Neural cell (in vitro differentiated cells): ENCODE results near the gene ZNF407. TPM values are rescaled to one million over a fixed set of nuclear protein-coding genes. Genes with fewer than 3 reads are reported as not detected.

ENCODE experiments used
- H2AFZ ChIP-seq: fragments of 200-600, 300-800 bp; sonication (generic), shearing (Covaris generic); 2 replicates; pipeline ENCODE4 v1.6.0; 2014; ENCODE audit warnings: low read depth, mild to moderate bottlenecking, antibody characterized with exemption, low read length, moderate library complexity
- H3F3A ChIP-seq: fragments of 200-600 bp; shearing (Covaris generic); 2 replicates; pipeline ENCODE4 v1.6.1; 2016; ENCODE audit warnings: mild to moderate bottlenecking, moderate library complexity, mixed read lengths, antibody characterized with exemption, low read length; ENCODE audit not compliant: insufficient read depth, poor library complexity, severe bottlenecking
- H3K27ac ChIP-seq: fragments of 200-600, 300-800 bp; sonication (generic), shearing (Covaris generic); 2 replicates; pipeline ENCODE4 v1.5.1; 2014; ENCODE audit warnings: mild to moderate bottlenecking, low read length, moderate library complexity
- H3K27me3 ChIP-seq: fragments of 300-800, 200-600 bp; sonication (generic), shearing (Covaris generic); 2 replicates; pipeline ENCODE4 v1.6.0; 2014; ENCODE audit warnings: mild to moderate bottlenecking, low read depth, low read length, moderate library complexity; ENCODE audit not compliant: insufficient read depth
- H3K36me3 ChIP-seq: fragments of 300-800, 200-600 bp; sonication (generic), shearing (Covaris generic); 2 replicates; pipeline ENCODE4 v1.5.1; 2014; ENCODE audit warnings: mild to moderate bottlenecking, antibody characterized with exemption, low read length, moderate library complexity; ENCODE audit not compliant: insufficient read depth
- H3K4me2 ChIP-seq: fragments of 300-800, 200-600 bp; sonication (generic), shearing (Covaris generic); 2 replicates; pipeline ENCODE4 v1.6.0; 2014; ENCODE audit warnings: mild to moderate bottlenecking, low read length
- H3K4me3 ChIP-seq: fragments of 300-800, 200-600 bp; sonication (generic), shearing (Covaris generic); 2 replicates; pipeline ENCODE4 v1.5.1; 2014; ENCODE audit warnings: mild to moderate bottlenecking, low read length, moderate library complexity
- H3K79me2 ChIP-seq: fragments of 200-600 bp; shearing (Covaris generic); replicated peaks from 2 replicates; pipeline ENCODE4 v1.6.0; 2014; ENCODE audit warnings: mild to moderate bottlenecking, low read length, moderate library complexity; ENCODE audit not compliant: insufficient read depth
- H3K9ac ChIP-seq: fragments of 300-800, 200-600 bp; sonication (generic), shearing (Covaris generic); 2 replicates; pipeline ENCODE4 v1.6.1; 2016; ENCODE audit warnings: mild to moderate bottlenecking, low read length, mixed read lengths
- H3K9me2 ChIP-seq: fragments of 200-600 bp; shearing (Covaris generic); 2 replicates; pipeline ENCODE4 v1.6.1; 2016; ENCODE audit warnings: mild to moderate bottlenecking, low read length, mixed read lengths; ENCODE audit not compliant: insufficient read depth
- H3K9me3 ChIP-seq: fragments of 200-600, 300-800 bp; sonication (generic), shearing (Covaris generic); 2 replicates; pipeline ENCODE4 v1.6.1; 2016; ENCODE audit warnings: mild to moderate bottlenecking, mixed run types, low read length, moderate library complexity, mixed read lengths
- H4K20me1 ChIP-seq: fragments of 200-600 bp; shearing (Covaris generic); 2 replicates; pipeline ENCODE4 v1.6.1; 2016; ENCODE audit warnings: mild to moderate bottlenecking, mixed run types; ENCODE audit not compliant: insufficient read depth
- EP300 ChIP-seq: fragments of 450-650 bp; conservative IDR thresholded peaks from 2 replicates; pipeline ENCODE4 v1.6.1; 2014; ENCODE audit warnings: antibody characterized with exemption, mild to moderate bottlenecking, moderate library complexity; ENCODE audit not compliant: poor library complexity, severe bottlenecking
- EZH2 ChIP-seq: fragments of 200-600, 300-800 bp; shearing (Covaris generic), sonication (generic); IDR thresholded peaks from 2 replicates; pipeline ENCODE4 v1.6.1; 2014; ENCODE audit warnings: antibody characterized with exemption, low read length, borderline replicate concordance, mild to moderate bottlenecking; ENCODE audit not compliant: insufficient read depth, poor library complexity, severe bottlenecking
- MXI1 ChIP-seq: fragments of 450-650 bp; conservative IDR thresholded peaks from 2 replicates; pipeline ENCODE4 v1.6.1; 2014; ENCODE audit warnings: antibody characterized with exemption, mild to moderate bottlenecking; ENCODE audit not compliant: poor library complexity, severe bottlenecking
- POLR2AphosphoS5 ChIP-seq: IDR thresholded peaks from 2 replicates; pipeline ENCODE4 v1.6.1; 2012
- RAD21 ChIP-seq: fragments of 450-650 bp; conservative IDR thresholded peaks from 2 replicates; pipeline ENCODE4 v1.6.1; 2014; ENCODE audit warnings: antibody characterized with exemption, mild to moderate bottlenecking, moderate library complexity
- SMC3 ChIP-seq: fragments of 450-650 bp; conservative IDR thresholded peaks from 2 replicates; pipeline ENCODE4 v1.6.1; 2014; ENCODE audit warnings: antibody characterized with exemption, mild to moderate bottlenecking, moderate library complexity; ENCODE audit not compliant: poor library complexity
- TAF1 ChIP-seq: IDR thresholded peaks from 2 replicates; pipeline ENCODE4 v1.6.1; 2012; ENCODE audit warnings: low read depth
- polyA plus RNA-seq: library from polyadenylated mRNA; depleted of rRNA; stranded (reverse); fragments of >200 nt; gene quantifications from 2 replicates; pipeline ENCODE4 v1.2.3, GENCODE V29; 2014
- TF ChIP-seq, protein P1 (sequence below): IDR thresholded peaks from 2 replicates; pipeline ENCODE4 v1.6.1; 2012; ENCODE audit warnings: borderline replicate concordance
- TF ChIP-seq, protein P2 (sequence below): fragments of 450-650 bp; IDR thresholded peaks from 2 replicates; pipeline ENCODE4 v1.5.1; 2014; ENCODE audit warnings: antibody characterized with exemption, mild to moderate bottlenecking, moderate library complexity; ENCODE audit not compliant: poor library complexity, severe bottlenecking

The ZNF407 gene
- polyA plus RNA-seq, 1 donor from 2014 or later, result 2.9 TPM

DNA sequence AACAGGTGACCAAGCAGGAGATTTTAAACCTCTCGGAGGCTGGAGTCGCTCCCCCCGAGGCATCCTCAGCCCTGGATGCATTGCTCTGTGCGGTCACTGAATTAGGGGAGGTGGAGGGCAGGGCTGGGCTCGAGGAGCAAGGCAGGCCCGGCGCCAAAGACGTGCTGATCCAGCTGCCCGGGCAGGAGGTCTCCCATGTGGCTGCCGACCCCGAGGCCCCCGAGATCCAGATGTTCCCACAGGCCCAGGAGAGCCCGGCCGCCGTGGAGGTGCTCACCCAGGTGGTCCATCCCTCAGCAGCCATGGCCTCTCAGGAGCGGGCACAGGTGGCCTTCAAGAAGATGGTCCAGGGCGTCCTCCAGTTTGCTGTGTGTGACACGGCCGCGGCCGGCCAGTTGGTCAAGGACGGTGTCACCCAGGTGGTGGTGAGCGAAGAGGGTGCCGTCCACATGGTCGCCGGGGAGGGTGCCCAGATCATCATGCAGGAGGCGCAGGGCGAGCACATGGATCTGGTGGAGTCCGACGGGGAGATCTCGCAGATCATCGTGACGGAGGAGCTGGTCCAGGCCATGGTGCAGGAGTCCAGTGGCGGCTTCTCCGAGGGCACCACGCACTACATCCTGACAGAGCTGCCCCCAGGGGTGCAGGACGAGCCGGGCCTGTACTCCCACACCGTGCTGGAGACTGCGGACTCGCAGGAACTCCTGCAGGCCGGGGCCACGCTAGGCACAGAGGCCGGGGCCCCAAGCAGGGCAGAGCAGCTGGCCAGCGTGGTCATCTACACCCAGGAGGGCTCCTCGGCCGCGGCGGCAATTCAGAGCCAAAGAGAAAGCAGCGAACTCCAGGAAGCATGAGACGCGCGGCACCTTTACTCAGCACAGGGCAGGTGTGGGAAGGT, 466.2 kb downstream of the ZNF407 start:
- no peak overlapping the region for H3K4me3 ChIP-seq

DNA sequence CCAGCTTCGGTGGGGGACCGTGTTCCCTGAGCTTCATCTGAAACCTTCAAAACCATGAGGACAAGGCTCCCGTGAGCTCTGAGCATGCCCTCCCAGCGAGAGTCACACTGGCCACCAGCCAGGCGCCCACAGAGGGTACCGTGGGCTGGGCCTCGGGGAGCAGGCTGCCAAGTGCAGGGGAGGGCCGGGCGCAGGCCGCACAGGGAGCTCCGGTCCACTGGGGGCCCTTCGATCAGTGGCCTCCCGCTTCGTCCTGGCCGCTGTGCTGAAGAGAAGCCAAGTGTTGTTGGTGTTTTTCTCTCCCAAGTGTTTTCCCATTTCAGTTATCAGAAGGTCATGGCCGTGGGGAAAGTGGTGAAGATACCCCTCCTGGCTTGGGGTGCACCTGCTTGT, 466.8 kb downstream of the ZNF407 start:
- Histone ChIP-seq H3K9me2 (no peaks in the 10 kb centered on the region), H4K20me1 (no peaks in the 10 kb centered on the region), H2AFZ (no peak overlapping the region), H3K27me3 (no peaks in the 10 kb centered on the region), H3K4me2 (no peak overlapping the region), H3K9ac (no peak overlapping the region), H3K79me2 (no peaks in the 10 kb centered on the region), H3F3A (no peaks in the 10 kb centered on the region), H3K9me3 (no peaks in the 10 kb centered on the region), H3K36me3 (no peaks in the 10 kb centered on the region), H3K27ac (no peak overlapping the region), H3K4me3 (no peak overlapping the region)
- TF ChIP-seq RAD21 (no peak), TAF1 (no peak), EZH2 (no peak), SMC3 (no peak), MXI1 (no peak), POLR2AphosphoS5 (no peak), EP300 (no peak)
- TF ChIP-seq, protein P1, sequence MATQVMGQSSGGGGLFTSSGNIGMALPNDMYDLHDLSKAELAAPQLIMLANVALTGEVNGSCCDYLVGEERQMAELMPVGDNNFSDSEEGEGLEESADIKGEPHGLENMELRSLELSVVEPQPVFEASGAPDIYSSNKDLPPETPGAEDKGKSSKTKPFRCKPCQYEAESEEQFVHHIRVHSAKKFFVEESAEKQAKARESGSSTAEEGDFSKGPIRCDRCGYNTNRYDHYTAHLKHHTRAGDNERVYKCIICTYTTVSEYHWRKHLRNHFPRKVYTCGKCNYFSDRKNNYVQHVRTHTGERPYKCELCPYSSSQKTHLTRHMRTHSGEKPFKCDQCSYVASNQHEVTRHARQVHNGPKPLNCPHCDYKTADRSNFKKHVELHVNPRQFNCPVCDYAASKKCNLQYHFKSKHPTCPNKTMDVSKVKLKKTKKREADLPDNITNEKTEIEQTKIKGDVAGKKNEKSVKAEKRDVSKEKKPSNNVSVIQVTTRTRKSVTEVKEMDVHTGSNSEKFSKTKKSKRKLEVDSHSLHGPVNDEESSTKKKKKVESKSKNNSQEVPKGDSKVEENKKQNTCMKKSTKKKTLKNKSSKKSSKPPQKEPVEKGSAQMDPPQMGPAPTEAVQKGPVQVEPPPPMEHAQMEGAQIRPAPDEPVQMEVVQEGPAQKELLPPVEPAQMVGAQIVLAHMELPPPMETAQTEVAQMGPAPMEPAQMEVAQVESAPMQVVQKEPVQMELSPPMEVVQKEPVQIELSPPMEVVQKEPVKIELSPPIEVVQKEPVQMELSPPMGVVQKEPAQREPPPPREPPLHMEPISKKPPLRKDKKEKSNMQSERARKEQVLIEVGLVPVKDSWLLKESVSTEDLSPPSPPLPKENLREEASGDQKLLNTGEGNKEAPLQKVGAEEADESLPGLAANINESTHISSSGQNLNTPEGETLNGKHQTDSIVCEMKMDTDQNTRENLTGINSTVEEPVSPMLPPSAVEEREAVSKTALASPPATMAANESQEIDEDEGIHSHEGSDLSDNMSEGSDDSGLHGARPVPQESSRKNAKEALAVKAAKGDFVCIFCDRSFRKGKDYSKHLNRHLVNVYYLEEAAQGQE, result no peak
- TF ChIP-seq, protein P2, sequence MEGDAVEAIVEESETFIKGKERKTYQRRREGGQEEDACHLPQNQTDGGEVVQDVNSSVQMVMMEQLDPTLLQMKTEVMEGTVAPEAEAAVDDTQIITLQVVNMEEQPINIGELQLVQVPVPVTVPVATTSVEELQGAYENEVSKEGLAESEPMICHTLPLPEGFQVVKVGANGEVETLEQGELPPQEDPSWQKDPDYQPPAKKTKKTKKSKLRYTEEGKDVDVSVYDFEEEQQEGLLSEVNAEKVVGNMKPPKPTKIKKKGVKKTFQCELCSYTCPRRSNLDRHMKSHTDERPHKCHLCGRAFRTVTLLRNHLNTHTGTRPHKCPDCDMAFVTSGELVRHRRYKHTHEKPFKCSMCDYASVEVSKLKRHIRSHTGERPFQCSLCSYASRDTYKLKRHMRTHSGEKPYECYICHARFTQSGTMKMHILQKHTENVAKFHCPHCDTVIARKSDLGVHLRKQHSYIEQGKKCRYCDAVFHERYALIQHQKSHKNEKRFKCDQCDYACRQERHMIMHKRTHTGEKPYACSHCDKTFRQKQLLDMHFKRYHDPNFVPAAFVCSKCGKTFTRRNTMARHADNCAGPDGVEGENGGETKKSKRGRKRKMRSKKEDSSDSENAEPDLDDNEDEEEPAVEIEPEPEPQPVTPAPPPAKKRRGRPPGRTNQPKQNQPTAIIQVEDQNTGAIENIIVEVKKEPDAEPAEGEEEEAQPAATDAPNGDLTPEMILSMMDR, result no peak

More for the DNA sequence above, 466.2 kb downstream of the ZNF407 start:
- Histone ChIP-seq H3K9me2 (no peaks in the 10 kb centered on the region), H3K27me3 (no peaks in the 10 kb centered on the region), H3K4me2 (no peak overlapping the region), H3K79me2 (no peaks in the 10 kb centered on the region), H3K27ac (no peak overlapping the region), H3F3A (no peaks in the 10 kb centered on the region), H3K9ac (no peak overlapping the region), H4K20me1 (no peaks in the 10 kb centered on the region), H3K9me3 (no peaks in the 10 kb centered on the region), H3K36me3 (no peaks in the 10 kb centered on the region), H2AFZ (no peak overlapping the region)
- no peak for TF ChIP-seq MXI1
- TF ChIP-seq EP300, result no peak
- TF ChIP-seq TAF1, result no peak
- TF ChIP-seq SMC3, result no peak
- TF ChIP-seq EZH2, result no peak
- TF ChIP-seq RAD21, result no peak
- TF ChIP-seq, protein P1, result no peak
- TF ChIP-seq, protein P2, result no peak
- TF ChIP-seq POLR2AphosphoS5, result no peak
